GM21528 (cell line): ENCODE results near the gene HDAC11.

Experiments
- ATAC-seq: cut with Tn5 transposase; IDR thresholded peaks from one replicate; pipeline ENCODE4 v1.9.1; 2021; ENCODE audit warnings: mild to moderate bottlenecking, moderate library complexity; ENCODE audit not compliant: unreplicated experiment, low FRiP score

HDAC11 gene

DNA sequence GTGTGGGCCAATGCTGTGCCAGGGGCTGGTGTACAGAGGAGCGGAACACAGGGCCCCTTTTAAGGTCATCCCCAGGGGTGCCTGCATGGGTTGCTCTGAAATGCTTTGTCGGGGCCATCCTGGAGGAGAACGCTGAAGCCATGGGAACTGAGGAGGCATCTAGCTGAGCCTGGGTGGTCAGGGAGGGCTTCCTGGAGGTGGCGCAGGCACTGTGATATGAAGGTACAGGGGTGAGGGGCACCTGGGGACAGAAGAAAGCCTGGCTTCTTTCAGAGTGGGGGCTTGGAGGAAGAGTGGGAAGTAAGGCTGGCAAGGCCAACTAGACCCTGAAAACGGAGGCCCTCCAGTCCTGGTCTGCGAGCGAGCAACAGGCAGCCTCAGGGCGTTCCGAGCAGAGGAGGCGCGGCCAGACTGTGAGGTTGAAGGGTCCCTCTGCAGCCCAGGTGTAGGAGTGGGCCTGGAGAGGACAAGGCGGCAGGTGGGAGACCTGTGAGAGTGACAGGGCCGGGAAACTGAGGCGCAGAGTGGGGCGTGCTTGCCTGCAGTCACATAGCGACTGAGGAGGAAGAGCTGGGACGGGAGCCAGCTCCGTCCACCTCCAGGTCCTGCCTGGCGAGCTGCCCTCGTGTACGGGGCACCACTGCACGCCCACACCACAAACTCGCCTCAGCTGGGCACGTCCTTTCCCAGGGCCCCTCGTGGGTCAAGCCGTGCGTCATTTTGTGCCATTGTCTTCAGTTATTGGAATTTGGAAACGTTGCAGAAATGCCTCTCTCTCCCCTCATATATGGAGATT, 72.9 kb downstream of the HDAC11 start:
- ATAC-seq = no peak

- ATAC-seq = no peak
Measured at GRCh38 chr3:13553686-13554085, 73.6 kb downstream of the HDAC11 start.

- no peak for ATAC-seq
Measured at GRCh38 chr3:13555753-13556152, 75.6 kb downstream of the HDAC11 start.
